GDM1 (cell line): ENCODE results near the gene XXYLT1.
"Not testable (repeated sequence)": the region's sequence is repeated elsewhere in the genome, so short reads cannot be mapped to it uniquely, and the experiment has no call there.

Experiments
- DNase-seq: peaks from one replicate; lab custom pipeline; 2025; lab: John Stamatoyannopoulos, UW

The XXYLT1 gene

GRCh38 chr3:195063581-195064193, 207.3 kb downstream of the XXYLT1 start:
- DNase-seq = no peak

GRCh38 chr3:195062866-195063540, 208.0 kb downstream of the XXYLT1 start:
- DNase-seq = no peak

GRCh38 chr3:195061756-195062655, 209.0 kb downstream of the XXYLT1 start:
- no peak for DNase-seq

GRCh38 chr3:195060531-195061291, 210.2 kb downstream of the XXYLT1 start:
- no peak for DNase-seq

GRCh38 chr3:195060217-195060481, 210.8 kb downstream of the XXYLT1 start:
- no peak for DNase-seq

- DNase-seq = no peak
These were observed 211.3 kb downstream of the XXYLT1 start for GRCh38 chr3:195059471-195060216.

- DNase-seq = no peak
These were observed 212.0 kb downstream of the XXYLT1 start for GRCh38 chr3:195059006-195059350.

GRCh38 chr3:195058336-195059005, 212.5 kb downstream of the XXYLT1 start:
- no peak for DNase-seq

- DNase-seq = no peak
These were observed 213.2 kb downstream of the XXYLT1 start for GRCh38 chr3:195057716-195058115.

GRCh38 chr3:195056506-195056905, 214.5 kb downstream of the XXYLT1 start:
- no peak for DNase-seq

GRCh38 chr3:195054311-195054710, 216.6 kb downstream of the XXYLT1 start:
- DNase-seq = no peak

- no peak for DNase-seq
These were observed 218.0 kb downstream of the XXYLT1 start for GRCh38 chr3:195052939-195053338.

GRCh38 chr3:195050296-195050695, 220.7 kb downstream of the XXYLT1 start:
- DNase-seq = not testable (repeated sequence)

- no peak for DNase-seq
These were observed 222.7 kb downstream of the XXYLT1 start for GRCh38 chr3:195048059-195048905.

GRCh38 chr3:195047536-195047935, 223.4 kb downstream of the XXYLT1 start:
- no peak for DNase-seq

GRCh38 chr3:195046441-195046840, 224.5 kb downstream of the XXYLT1 start:
- DNase-seq = no peak

- no peak for DNase-seq
These were observed 225.3 kb downstream of the XXYLT1 start for GRCh38 chr3:195045481-195046210.

- no peak for DNase-seq
These were observed 226.5 kb downstream of the XXYLT1 start for GRCh38 chr3:195044411-195044810.

- DNase-seq = no peak
These were observed 227.2 kb downstream of the XXYLT1 start for GRCh38 chr3:195043607-195044339.
